WTC11 (cell line): ENCODE results near the gene FAT2. TPM values are rescaled to one million over a fixed set of nuclear protein-coding genes. Genes with fewer than 3 reads are reported as not detected.

ENCODE experiments used
- ATAC-seq: fragments of 200-7000 bp; cut with Tn5 transposase; 2 replicates; pipeline ENCODE4 v1.10.0; 2021; ENCODE audit warnings: mild to moderate bottlenecking, moderate library complexity
- CTCF ChIA-PET: fragments of 300-600 bp; sonication (Branson Sonifier 250); formaldehyde crosslinking; loops from one replicate; lab custom pipeline; 2021; ENCODE audit warnings: antibody characterized with exemption; lab: Charles Lee
- POLR2A ChIA-PET: fragments of 350-600 bp; sonication (Branson Sonifier 250); formaldehyde crosslinking; loops from one replicate; lab custom pipeline; 2021; ENCODE audit warnings: antibody characterized with exemption; lab: Charles Lee
- DNase-seq: peaks from one replicate; pipeline ENCODE4 v3.0.0; 2021; ENCODE audit warnings: low spot score
- H3K27ac Mint-ChIP-seq: 2 replicates; pipeline ENCODE4 v1.8.0; 2021; ENCODE audit warnings: mixed read lengths
- H3K27me3 Mint-ChIP-seq: 2 replicates; pipeline ENCODE4 v1.8.0; 2021; ENCODE audit warnings: low read depth, mild to moderate bottlenecking, moderate library complexity, mixed read lengths
- H3K36me3 Mint-ChIP-seq: 2 replicates; pipeline ENCODE4 v1.8.0; 2021; ENCODE audit warnings: mixed read lengths
- H3K4me1 Mint-ChIP-seq: 2 replicates; pipeline ENCODE4 v1.8.0; 2022; ENCODE audit warnings: mixed read lengths
- H3K4me3 Mint-ChIP-seq: 2 replicates; pipeline ENCODE4 v1.8.0; 2021; ENCODE audit warnings: mild to moderate bottlenecking, moderate library complexity, mixed read lengths
- H3K9me3 Mint-ChIP-seq: 2 replicates; pipeline ENCODE4 v1.8.0; 2021; ENCODE audit warnings: mixed read lengths
- AFF4 ChIP-seq: sonication (generic); formaldehyde crosslinking; IDR thresholded peaks from 2 replicates; pipeline ENCODE4 v1.8.1; 2023; ENCODE audit warnings: mild to moderate bottlenecking, missing genetic modification reagents, borderline replicate concordance
- ATF1 ChIP-seq: sonication (generic); formaldehyde crosslinking; IDR thresholded peaks from 2 replicates; pipeline ENCODE4 v1.8.1; 2023; ENCODE audit warnings: mild to moderate bottlenecking, moderate library complexity, missing genetic modification reagents
- E2F5 ChIP-seq: sonication (generic); formaldehyde crosslinking; IDR thresholded peaks from 2 replicates; pipeline ENCODE4 v1.8.1; 2022; ENCODE audit warnings: mild to moderate bottlenecking, moderate library complexity, missing genetic modification reagents
- ELF4 ChIP-seq: sonication (generic); formaldehyde crosslinking; IDR thresholded peaks from 2 replicates; pipeline ENCODE4 v1.8.1; 2022; ENCODE audit warnings: low read depth, mild to moderate bottlenecking, moderate library complexity, missing genetic modification reagents
- ERG ChIP-seq: fragments of 250-450 bp; sonication (Bioruptor Pico); IDR thresholded peaks from 2 replicates; pipeline ENCODE4 v1.8.0; 2021; ENCODE audit warnings: mild to moderate bottlenecking
- FOXP4 ChIP-seq: sonication (generic); formaldehyde crosslinking; IDR thresholded peaks from 2 replicates; pipeline ENCODE4 v1.8.0; 2022; ENCODE audit warnings: mild to moderate bottlenecking, missing genetic modification reagents
- GRHL2 ChIP-seq: fragments of 250-450 bp; sonication (Bioruptor Pico); IDR thresholded peaks from 2 replicates; pipeline ENCODE4 v1.8.0; 2022; ENCODE audit warnings: mild to moderate bottlenecking, moderate library complexity; ENCODE audit not compliant: insufficient replicate concordance, severe bottlenecking
- JAZF1 ChIP-seq: fragments of 250-450 bp; sonication (Bioruptor Pico); IDR thresholded peaks from 2 replicates; pipeline ENCODE4 v1.9.0; 2021; ENCODE audit warnings: moderate library complexity, mild to moderate bottlenecking, inconsistent platforms
- MLX ChIP-seq: sonication (generic); formaldehyde crosslinking; IDR thresholded peaks from 2 replicates; pipeline ENCODE4 v1.8.1; 2023; ENCODE audit warnings: mild to moderate bottlenecking, missing genetic modification reagents, moderate library complexity
- RORB ChIP-seq: fragments of 250-450 bp; sonication (Bioruptor Pico); IDR thresholded peaks from 2 replicates; pipeline ENCODE4 v1.9.0; 2021; ENCODE audit warnings: mild to moderate bottlenecking
- SMAD3 ChIP-seq: sonication (generic); formaldehyde crosslinking; IDR thresholded peaks from 2 replicates; pipeline ENCODE4 v1.8.0; 2022; ENCODE audit warnings: missing genetic modification reagents, mild to moderate bottlenecking, borderline replicate concordance
- ZNF121 ChIP-seq: sonication (generic); formaldehyde crosslinking; IDR thresholded peaks from 2 replicates; pipeline ENCODE4 v1.8.0; 2023; ENCODE audit warnings: missing genetic modification reagents
- ZNF138 ChIP-seq: sonication (generic); formaldehyde crosslinking; conservative IDR thresholded peaks from 2 replicates; pipeline ENCODE4 v1.8.1; 2022; ENCODE audit warnings: mild to moderate bottlenecking, moderate library complexity, missing genetic modification reagents
- ZNF281 ChIP-seq: sonication (generic); formaldehyde crosslinking; IDR thresholded peaks from 2 replicates; pipeline ENCODE4 v1.8.0; 2023; ENCODE audit warnings: mild to moderate bottlenecking, missing genetic modification reagents
- ZNF416 ChIP-seq: fragments of 250-450 bp; sonication (Bioruptor Pico); IDR thresholded peaks from 2 replicates; pipeline ENCODE4 v1.9.0; 2021; ENCODE audit warnings: mild to moderate bottlenecking, inconsistent platforms
- ZNF423 ChIP-seq: fragments of 250-450 bp; sonication (Bioruptor Pico); IDR thresholded peaks from 2 replicates; pipeline ENCODE4 v2.1.2; 2022; ENCODE audit warnings: mild to moderate bottlenecking, moderate library complexity
- total RNA-seq: library from RNA; stranded (reverse); gene quantifications from 3 replicates; pipeline ENCODE4 v1.2.3, GENCODE V29; 2021

FAT2 gene
- total RNA-seq, 1 experiment from 2014 or later: 0.26 TPM

GRCh38 chr5:151615431-151615830 is 24.3 kb upstream of the FAT2 start:
- TF ChIP-seq JAZF1 (CRISPR knock-in tag) (no peak), AFF4 (CRISPR knock-in tag) (no peak), ZNF416 (CRISPR knock-in tag) (no peak), SMAD3 (CRISPR knock-in tag) (no peak), RORB (CRISPR knock-in tag) (no peak), E2F5 (CRISPR knock-in tag) (no peak), FOXP4 (CRISPR knock-in tag) (no peak), ERG (no peak), ZNF281 (no peak), ATF1 (CRISPR knock-in tag) (no peak), ZNF138 (CRISPR knock-in tag) (no peak), MLX (no peak), ZNF121 (no peak), GRHL2 (no peak), ZNF423 (CRISPR knock-in tag) (no peak), ELF4 (no peak)
- Mint-ChIP-seq H3K27me3 (no peaks in the 10 kb centered on the region; the same call in 1 of the 2 replicates), H3K4me3 (no peak overlapping the region), H3K27ac (no peak overlapping the region), H3K36me3 (no peaks in the 10 kb centered on the region), H3K4me1 (peaks cover 29% of the 10 kb centered on the region), H3K9me3 (peaks cover 4% of the 10 kb centered on the region; the same call in 1 of the 2 replicates)
- DNase-seq (no peak), ATAC-seq (no peak)
- ChIA-PET POLR2A (no interaction called here), CTCF (interaction anchor here (1.0 kb wide), 1 partner anchor 37 kb away, joined by 5 read pairs; no protein-coding TSS in a partner anchor)
